NCI-H2107 treated with DMSO at 0.1 percent for 48 hours (cell line): Measurements from ENCODE around the gene ARHGAP15.

Experiments
- DNase-seq: peaks from one replicate; lab custom pipeline; 2025; ENCODE audit not compliant: unreplicated experiment; lab: John Stamatoyannopoulos, UW

The ARHGAP15 gene

GRCh38 chr2:143392358-143392757, 263.1 kb downstream of the ARHGAP15 start:
- DNase-seq: no peak

DNA sequence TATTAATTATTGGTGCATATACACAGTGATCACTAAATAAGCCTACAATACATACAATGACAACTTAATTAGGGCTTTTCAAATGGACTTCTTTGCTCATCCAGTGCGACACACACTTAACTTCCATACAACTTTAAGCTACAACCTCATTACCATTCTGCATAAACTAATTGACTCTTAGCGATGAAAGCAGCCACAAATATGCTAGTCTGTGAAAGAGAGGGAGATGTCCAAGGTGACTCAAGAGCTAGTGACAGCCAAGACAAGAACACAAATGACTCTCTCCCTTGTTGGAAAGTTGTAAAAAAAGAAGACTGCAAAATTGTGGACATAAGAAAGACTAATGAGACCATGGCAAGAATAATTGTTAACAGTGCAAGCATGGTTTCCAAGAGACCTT, 264.8 kb downstream of the ARHGAP15 start:
- DNase-seq: no peak

- peak; percentile 12 for DNase-seq
Observed at GRCh38 chr2:143397884-143398614, 268.8 kb downstream of the ARHGAP15 start.

DNA sequence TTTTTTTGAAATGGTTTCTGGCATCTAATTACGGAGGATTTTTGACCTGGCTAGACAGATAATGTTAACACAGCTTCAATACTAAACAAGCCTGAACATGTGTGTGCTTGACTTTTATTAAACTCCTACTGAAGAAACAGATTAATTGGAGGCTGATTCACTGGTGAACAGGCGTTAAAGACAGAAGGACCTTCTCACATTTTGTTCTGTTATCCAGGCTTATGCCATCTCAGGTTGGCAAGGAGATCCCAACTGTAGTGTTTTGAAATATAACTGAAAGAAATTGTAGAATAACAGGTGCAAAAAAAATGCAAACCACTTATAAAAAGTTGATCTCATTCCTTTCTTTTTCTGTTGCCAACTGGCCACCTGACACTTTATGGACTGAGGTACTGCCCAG, 269.6 kb downstream of the ARHGAP15 start:
- peak; percentile 55 for DNase-seq

GRCh38 chr2:143399631-143400069, 270.4 kb downstream of the ARHGAP15 start:
- DNase-seq: no peak

- DNase-seq: no peak
Observed at GRCh38 chr2:143401861-143402260, 272.6 kb downstream of the ARHGAP15 start.

- no peak for DNase-seq
Observed at GRCh38 chr2:143402451-143402850, 273.2 kb downstream of the ARHGAP15 start.

GRCh38 chr2:143410082-143410897, 281.1 kb downstream of the ARHGAP15 start:
- DNase-seq: no peak

DNA sequence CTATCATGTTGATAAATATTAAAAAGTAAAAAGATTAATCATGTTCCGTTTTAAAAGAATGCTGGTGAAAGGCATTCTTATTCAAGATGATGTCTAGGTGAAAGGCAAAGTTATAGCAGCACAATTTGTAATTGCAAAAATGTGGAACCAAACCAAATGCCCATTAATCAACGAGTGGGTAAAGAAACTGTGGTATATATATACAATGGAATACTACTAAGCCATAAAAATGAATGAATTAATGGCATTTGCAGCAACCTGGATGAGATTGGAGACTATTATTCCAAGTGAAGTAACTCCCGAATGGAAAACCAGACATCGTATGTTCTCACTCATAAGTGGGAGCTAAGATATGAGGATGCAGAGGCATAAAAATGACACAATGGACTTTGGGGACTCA, 286.4 kb downstream of the ARHGAP15 start:
- no peak for DNase-seq

GRCh38 chr2:143417428-143417827, 288.2 kb downstream of the ARHGAP15 start:
- no peak for DNase-seq

DNA sequence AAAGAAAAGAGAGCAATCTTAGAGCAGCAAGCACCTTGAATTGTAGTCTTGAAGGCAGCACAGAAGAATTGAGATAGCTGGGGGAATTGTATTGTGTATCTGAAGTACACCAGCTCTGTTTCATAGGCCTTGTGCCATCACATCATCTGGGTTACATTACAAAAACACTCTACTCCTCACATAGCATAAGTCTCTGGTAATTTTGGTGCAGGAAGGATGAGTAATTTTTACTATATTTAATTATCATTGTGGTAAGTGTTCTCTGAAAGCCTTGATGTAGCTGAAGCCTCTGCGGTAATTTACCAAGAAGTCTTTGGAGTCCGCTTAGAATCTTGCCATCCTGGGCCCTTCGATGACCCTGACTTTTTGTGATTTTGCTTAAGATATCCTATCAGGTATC, 291.1 kb downstream of the ARHGAP15 start:
- no peak for DNase-seq

GRCh38 chr2:143422681-143423080, 293.5 kb downstream of the ARHGAP15 start:
- no peak for DNase-seq

- no peak for DNase-seq
Observed at GRCh38 chr2:143425896-143426295, 296.7 kb downstream of the ARHGAP15 start.

GRCh38 chr2:143426296-143426695, 297.1 kb downstream of the ARHGAP15 start:
- DNase-seq: no peak

- DNase-seq: no peak
Observed at GRCh38 chr2:143428700-143429099, 299.5 kb downstream of the ARHGAP15 start.

DNA sequence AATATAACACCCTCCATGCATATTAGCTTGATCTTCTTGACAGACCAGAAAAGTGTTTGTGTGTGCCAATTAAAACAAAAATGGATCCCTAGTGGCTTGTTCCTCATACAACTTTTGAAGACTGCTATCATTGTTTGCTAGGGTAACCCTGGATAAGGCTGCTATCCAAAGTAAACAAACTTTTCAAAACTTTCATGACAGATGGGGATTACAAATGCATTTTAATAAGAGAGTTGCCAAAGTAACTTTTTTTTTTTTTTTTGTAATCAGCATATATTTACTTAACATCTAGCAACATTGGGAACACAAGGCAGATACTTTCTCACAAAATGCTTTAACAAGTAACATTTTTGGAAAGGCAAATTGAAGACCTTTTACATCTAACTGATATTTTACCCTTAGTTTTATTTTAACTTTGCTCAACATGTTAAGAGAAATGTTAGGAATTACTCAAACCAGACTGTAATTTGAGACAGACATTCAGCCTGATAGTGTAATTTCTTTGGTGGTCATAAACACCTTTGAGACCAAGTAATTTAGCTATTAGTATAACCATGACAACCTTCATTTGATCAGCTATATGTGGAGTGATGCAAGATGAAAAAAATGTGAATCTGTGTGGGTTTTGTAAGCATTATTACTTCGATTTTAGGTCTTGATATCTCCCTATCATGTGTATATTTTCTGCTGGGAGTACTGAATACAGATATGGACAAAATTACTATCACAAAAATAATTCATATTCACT, 300.9 kb downstream of the ARHGAP15 start:
- no peak for DNase-seq

DNA sequence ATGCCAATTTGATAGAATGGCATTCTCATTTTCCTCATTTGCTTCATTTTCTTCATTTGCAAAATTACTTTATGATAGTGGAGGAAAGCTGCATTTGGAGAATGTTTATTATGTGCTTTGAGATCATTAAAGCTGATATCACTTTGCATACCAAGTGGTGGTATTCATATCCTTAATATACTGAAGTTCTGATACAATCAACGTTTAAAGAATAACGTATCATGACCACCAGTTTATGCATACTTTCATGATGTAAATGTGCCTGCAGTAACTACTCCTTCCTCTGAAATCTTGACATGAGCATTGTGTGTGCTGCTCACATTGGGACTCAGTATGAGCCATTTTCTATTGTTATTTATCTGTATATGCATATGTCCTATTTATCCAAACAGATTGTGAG, 302.1 kb downstream of the ARHGAP15 start:
- DNase-seq: no peak

GRCh38 chr2:143433251-143433650, 304.0 kb downstream of the ARHGAP15 start:
- no peak for DNase-seq

- no peak for DNase-seq
Observed at GRCh38 chr2:143433840-143434239, 304.6 kb downstream of the ARHGAP15 start.

GRCh38 chr2:143434445-143434844, 305.2 kb downstream of the ARHGAP15 start:
- DNase-seq: no peak

DNA sequence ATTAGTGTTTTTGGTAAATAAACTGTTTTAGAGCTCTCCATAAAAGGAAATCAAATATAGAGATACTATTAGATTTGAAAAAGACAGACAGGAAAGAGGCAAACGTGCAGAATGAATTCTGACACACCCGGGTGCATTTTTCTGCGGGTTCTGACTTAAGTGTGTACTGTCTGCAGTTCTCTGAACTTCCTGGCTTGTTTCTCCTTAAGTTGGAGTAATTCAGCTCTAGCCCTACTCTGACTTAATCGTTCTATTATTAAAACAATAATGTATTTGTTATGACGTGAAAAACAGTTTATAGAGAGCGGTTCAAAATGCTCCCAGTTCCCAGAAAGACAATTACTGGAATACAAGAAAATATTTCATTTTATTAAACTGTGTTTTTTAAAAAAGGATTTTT, 305.9 kb downstream of the ARHGAP15 start:
- DNase-seq: no peak

- DNase-seq: no peak
Observed at GRCh38 chr2:143436951-143437350, 307.7 kb downstream of the ARHGAP15 start.
